SU-DHL-6 (cell line): Measurements from ENCODE around the gene PILRB.

Experiments
- EZH2phosphoT487 ChIP-seq: fragments of 200-600 bp; sonication (generic), shearing (Covaris generic); conservative IDR thresholded peaks from 2 replicates; pipeline ENCODE4 v1.6.1; 2018; ENCODE audit warnings: mild to moderate bottlenecking, antibody characterized with exemption, low read length, moderate library complexity, mixed read lengths
- TF ChIP-seq, protein P1 (sequence below): fragments of 200-600 bp; sonication (generic); IDR thresholded peaks from one replicate; pipeline ENCODE4 v1.5.1; 2017; ENCODE audit warnings: antibody characterized with exemption, mild to moderate bottlenecking, low read length, moderate library complexity; ENCODE audit not compliant: insufficient read depth, poor library complexity, severe bottlenecking

DNA sequence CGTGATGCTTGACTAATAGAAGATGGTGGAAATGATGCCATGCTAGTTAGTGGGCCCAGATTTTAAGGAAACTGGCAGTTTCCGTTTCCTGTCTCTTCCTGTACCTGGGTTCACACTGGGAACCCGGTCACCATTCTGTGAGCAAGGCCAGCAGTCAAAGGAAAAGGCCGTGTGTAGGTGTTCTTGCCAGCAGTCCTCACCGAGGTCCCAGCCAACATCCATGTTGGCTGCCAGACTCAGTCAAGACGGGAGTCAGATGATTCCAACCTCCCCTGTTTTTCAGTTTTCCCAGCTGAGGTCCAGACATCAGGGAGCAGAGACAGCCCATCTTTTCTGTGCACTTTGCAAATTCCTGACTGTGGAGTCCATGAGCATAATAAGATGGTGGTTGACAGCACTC lies 15.2 kb upstream of the PILRB start:
- TF ChIP-seq, protein P1, sequence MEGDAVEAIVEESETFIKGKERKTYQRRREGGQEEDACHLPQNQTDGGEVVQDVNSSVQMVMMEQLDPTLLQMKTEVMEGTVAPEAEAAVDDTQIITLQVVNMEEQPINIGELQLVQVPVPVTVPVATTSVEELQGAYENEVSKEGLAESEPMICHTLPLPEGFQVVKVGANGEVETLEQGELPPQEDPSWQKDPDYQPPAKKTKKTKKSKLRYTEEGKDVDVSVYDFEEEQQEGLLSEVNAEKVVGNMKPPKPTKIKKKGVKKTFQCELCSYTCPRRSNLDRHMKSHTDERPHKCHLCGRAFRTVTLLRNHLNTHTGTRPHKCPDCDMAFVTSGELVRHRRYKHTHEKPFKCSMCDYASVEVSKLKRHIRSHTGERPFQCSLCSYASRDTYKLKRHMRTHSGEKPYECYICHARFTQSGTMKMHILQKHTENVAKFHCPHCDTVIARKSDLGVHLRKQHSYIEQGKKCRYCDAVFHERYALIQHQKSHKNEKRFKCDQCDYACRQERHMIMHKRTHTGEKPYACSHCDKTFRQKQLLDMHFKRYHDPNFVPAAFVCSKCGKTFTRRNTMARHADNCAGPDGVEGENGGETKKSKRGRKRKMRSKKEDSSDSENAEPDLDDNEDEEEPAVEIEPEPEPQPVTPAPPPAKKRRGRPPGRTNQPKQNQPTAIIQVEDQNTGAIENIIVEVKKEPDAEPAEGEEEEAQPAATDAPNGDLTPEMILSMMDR: no peak
- no peak for TF ChIP-seq EZH2phosphoT487
